ENCODE measurements around the gene EHBP1L1. TPM values are rescaled to one million over a fixed set of nuclear protein-coding genes. Genes with fewer than 3 reads are reported as not detected.

Gene EHBP1L1
- total RNA-seq, 1 experiment from 2014 or later = 126 TPM

DNA sequence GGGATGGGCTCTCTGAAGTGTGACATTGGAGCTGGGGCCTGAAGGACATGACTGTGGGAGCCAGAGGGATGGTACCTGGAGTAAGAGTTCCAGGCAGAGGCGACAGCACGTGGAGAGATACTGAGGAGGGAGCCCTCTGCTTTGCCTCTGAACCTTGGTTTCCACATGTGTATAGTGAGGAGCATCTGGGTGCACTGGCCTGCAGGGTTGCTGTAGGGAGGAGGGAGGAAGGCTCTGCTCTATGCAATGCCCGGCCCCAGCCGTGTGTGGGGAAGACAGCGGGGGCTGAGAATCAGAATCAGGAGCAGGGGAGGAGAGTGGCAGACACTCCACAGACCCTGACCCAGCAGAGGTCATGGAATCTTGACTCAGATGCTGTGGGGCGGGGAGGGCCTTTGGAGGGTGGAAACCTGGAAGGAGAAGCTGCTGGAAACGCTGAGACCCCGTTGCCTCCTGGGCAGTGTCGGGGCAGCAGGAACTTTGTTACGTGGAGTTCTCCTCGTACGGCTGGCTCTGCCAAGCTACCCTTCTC lies 47.0 kb upstream of the EHBP1L1 start:
- intact Hi-C loops (cut with micrococcal nuclease) = no loop called here
- H3K79me2 ChIP-seq (ENCODE audit: low read length) = peaks cover 21% of the 10 kb centered on the region
- TF ChIP-seq EZH2phosphoT487 (IDR thresholded peaks at IDR 0.05; ENCODE audit: borderline replicate concordance, low read length) = no peak
- no peaks in the 10 kb centered on the region for H3K27me3 ChIP-seq (ENCODE audit: low read length)
- H2AFZ ChIP-seq (ENCODE audit: low read length) = no peak overlapping the region
- H3K4me3 ChIP-seq (ENCODE audit: low read length) = no peak overlapping the region
- peaks cover 40% of the 10 kb centered on the region for H3K36me3 ChIP-seq (ENCODE audit: low read depth, low read length)
- ChIA-PET POLR2A (ENCODE audit: unreplicated experiment) (no interaction called here), CTCF (no interaction called here)
- H4K20me1 ChIP-seq (ENCODE audit: low read length) = no peaks in the 10 kb centered on the region
- no peaks in the 10 kb centered on the region for H3K9me3 ChIP-seq (ENCODE audit: low read length)
- no peak overlapping the region for H3K9ac ChIP-seq (ENCODE audit: low read length)
- H3F3A ChIP-seq (ENCODE audit: low read length, unreplicated experiment) = peaks cover 3% of the 10 kb centered on the region
- H3K9me2 ChIP-seq (replicated peaks; ENCODE audit: low read length) = no peaks in the 10 kb centered on the region
- H3K27ac ChIP-seq (ENCODE audit: low read length) = no peak overlapping the region
- no peak overlapping the region for H3K4me2 ChIP-seq (ENCODE audit: low read length)
- ATAC-seq = no peak
- no peak for DNase-seq
- BruUV-seq (replicated peaks) = no TSS peak
- peaks cover 11% of the 10 kb centered on the region for H3K4me1 ChIP-seq (ENCODE audit: insufficient read depth, low read length)

DNA sequence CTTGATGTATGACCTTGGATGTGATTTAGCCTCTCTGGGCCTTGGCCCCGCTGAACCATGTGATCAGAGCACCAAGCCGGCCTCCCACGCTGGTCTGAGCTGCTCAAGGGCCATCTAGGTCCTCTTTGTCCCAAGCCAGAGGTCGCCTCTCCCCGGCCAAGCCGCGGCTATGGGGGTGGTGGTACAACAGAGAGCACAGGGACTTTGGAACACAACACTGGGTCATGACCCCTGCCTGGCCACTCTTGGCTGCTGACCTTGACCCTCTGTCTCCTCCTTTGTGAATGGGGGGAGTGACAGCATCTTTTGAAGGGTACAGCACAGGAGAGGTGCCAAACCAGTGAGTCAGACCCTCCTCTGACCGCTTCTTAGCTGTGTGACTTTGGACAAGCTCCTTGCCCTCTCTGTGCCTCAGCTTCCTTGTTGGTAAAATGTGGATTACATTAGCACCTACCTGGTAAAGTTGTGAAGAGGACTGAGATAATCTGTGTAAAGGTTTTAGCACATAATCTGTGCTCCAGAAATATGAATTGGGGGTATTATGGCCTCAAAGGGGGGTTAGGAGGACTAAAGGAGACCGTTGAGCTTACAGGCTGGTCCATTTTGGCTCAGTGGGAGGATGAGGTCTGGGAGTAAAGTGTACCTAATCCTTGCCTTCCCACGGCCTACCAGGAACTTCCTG lies 46.2 kb upstream of the EHBP1L1 start:
- intact Hi-C loops (cut with micrococcal nuclease) = no loop called here
- H3K36me3 ChIP-seq (ENCODE audit: low read depth, low read length) = peaks cover 40% of the 10 kb centered on the region
- no TSS peak for BruUV-seq (replicated peaks)

DNA sequence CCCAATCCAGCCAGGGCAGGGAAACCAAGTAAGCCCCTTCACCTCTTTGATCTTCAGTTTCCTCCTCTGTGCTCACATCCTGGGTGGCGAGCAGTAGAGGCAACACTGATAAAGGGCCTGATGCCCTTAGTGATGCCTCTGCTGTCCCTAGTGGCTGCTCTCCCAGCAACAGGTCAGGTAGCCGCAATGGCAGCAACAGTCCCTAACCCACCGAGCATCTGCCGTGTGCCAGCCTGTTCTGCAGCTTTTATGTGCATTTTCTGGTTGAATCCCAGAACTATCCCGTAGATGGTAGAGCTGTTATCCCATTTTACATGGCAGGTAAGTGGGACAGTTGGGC lies 45.7 kb upstream of the EHBP1L1 start:
- H3K4me3 ChIP-seq (ENCODE audit: low read length) = no peak overlapping the region
- no peak overlapping the region for H2AFZ ChIP-seq (ENCODE audit: low read length)
- H3F3A ChIP-seq (ENCODE audit: low read length, unreplicated experiment) = no peaks in the 10 kb centered on the region
- no peaks in the 10 kb centered on the region for H3K9me2 ChIP-seq (replicated peaks; ENCODE audit: low read length)
- ChIA-PET POLR2A (ENCODE audit: unreplicated experiment) (no interaction called here), CTCF (no interaction called here)
- intact Hi-C loops (cut with micrococcal nuclease) = no loop called here
- peaks cover 20% of the 10 kb centered on the region for H3K79me2 ChIP-seq (ENCODE audit: low read length)
- no peaks in the 10 kb centered on the region for H4K20me1 ChIP-seq (ENCODE audit: low read length)
- no peak overlapping the region for H3K9ac ChIP-seq (ENCODE audit: low read length)
- H3K27ac ChIP-seq (ENCODE audit: low read length) = no peak overlapping the region
- H3K27me3 ChIP-seq (ENCODE audit: low read length) = no peaks in the 10 kb centered on the region
- H3K36me3 ChIP-seq (ENCODE audit: low read depth, low read length) = peaks cover 40% of the 10 kb centered on the region
- BruUV-seq (replicated peaks) = no TSS peak
- H3K9me3 ChIP-seq (ENCODE audit: low read length) = no peaks in the 10 kb centered on the region
- H3K4me2 ChIP-seq (ENCODE audit: low read length) = no peak overlapping the region
- DNase-seq (no peak), ATAC-seq (peak; percentile 41; the same call in 1 of the 2 replicates)
- H3K4me1 ChIP-seq (ENCODE audit: insufficient read depth, low read length) = peaks cover 11% of the 10 kb centered on the region
- TF ChIP-seq, protein P1, sequence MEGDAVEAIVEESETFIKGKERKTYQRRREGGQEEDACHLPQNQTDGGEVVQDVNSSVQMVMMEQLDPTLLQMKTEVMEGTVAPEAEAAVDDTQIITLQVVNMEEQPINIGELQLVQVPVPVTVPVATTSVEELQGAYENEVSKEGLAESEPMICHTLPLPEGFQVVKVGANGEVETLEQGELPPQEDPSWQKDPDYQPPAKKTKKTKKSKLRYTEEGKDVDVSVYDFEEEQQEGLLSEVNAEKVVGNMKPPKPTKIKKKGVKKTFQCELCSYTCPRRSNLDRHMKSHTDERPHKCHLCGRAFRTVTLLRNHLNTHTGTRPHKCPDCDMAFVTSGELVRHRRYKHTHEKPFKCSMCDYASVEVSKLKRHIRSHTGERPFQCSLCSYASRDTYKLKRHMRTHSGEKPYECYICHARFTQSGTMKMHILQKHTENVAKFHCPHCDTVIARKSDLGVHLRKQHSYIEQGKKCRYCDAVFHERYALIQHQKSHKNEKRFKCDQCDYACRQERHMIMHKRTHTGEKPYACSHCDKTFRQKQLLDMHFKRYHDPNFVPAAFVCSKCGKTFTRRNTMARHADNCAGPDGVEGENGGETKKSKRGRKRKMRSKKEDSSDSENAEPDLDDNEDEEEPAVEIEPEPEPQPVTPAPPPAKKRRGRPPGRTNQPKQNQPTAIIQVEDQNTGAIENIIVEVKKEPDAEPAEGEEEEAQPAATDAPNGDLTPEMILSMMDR (conservative IDR thresholded peaks at IDR 0.05; ENCODE audit: low read depth, low read length) = peak; percentile 59
- no peak for TF ChIP-seq EZH2phosphoT487 (IDR thresholded peaks at IDR 0.05; ENCODE audit: borderline replicate concordance, low read length)

More for the DNA sequence above, 46.2 kb upstream of the EHBP1L1 start:
- Histone ChIP-seq H3F3A (ENCODE audit: low read length, unreplicated experiment) (no peaks in the 10 kb centered on the region), H3K79me2 (ENCODE audit: low read length) (peaks cover 21% of the 10 kb centered on the region), H3K9me2 (replicated peaks; ENCODE audit: low read length) (no peaks in the 10 kb centered on the region), H3K27ac (ENCODE audit: low read length) (no peak overlapping the region), H3K4me1 (ENCODE audit: insufficient read depth, low read length) (peaks cover 11% of the 10 kb centered on the region), H4K20me1 (ENCODE audit: low read length) (no peaks in the 10 kb centered on the region), H3K4me2 (ENCODE audit: low read length) (no peak overlapping the region), H3K9me3 (ENCODE audit: low read length) (no peaks in the 10 kb centered on the region), H3K9ac (ENCODE audit: low read length) (no peak overlapping the region), H2AFZ (ENCODE audit: low read length) (no peak overlapping the region), H3K4me3 (ENCODE audit: low read length) (no peak overlapping the region), H3K27me3 (ENCODE audit: low read length) (no peaks in the 10 kb centered on the region)
- ATAC-seq = no peak
- no peak for DNase-seq
- ChIA-PET POLR2A (ENCODE audit: unreplicated experiment) (no interaction called here), CTCF (no interaction called here)
- TF ChIP-seq, protein P1 (conservative IDR thresholded peaks at IDR 0.05; ENCODE audit: low read depth, low read length) = no peak
- TF ChIP-seq EZH2phosphoT487 (IDR thresholded peaks at IDR 0.05; ENCODE audit: borderline replicate concordance, low read length) = no peak
- TF ChIP-seq EZH2 (IDR thresholded peaks at IDR 0.05; ENCODE audit: low read length, unreplicated experiment) = no peak
